Peyer's patch (tissue), 4 donors: ENCODE measurements around the gene SH2B3.

ENCODE experiments used
- CTCF ChIP-seq, 6 experiments: fragments of 450-650 bp in 4 of 6; fragments of 200-600 bp in 2 of 6; sonication (generic) in 1 of 6; IDR thresholded peaks; one replicate each; pipeline ENCODE4 v1.5.1; 2017 to 2019; ENCODE audit warnings: antibody characterized with exemption in 6 of 6, mild to moderate bottlenecking in 3 of 6, moderate library complexity in 1 of 6
- POLR2A ChIP-seq, 2 donors: fragments of 450-650 bp; IDR thresholded peaks; one replicate each; pipeline ENCODE4 v1.5.1; 2017; ENCODE audit warnings: antibody characterized with exemption in 2 of 2, mild to moderate bottlenecking in 2 of 2, moderate library complexity in 2 of 2

- TF ChIP-seq CTCF (IDR thresholded peaks at IDR 0.05) (no peak), POLR2A (IDR thresholded peaks at IDR 0.05) (no peak)
These were observed 82.5 kb downstream of the SH2B3 start for GRCh38 chr12:111488271-111488670.
